ENCODE measurements around the gene COL7A1. TPM values are rescaled to one million over a fixed set of nuclear protein-coding genes. Genes with fewer than 3 reads are reported as not detected.

COL7A1 gene
- total RNA-seq, 1 experiment from 2014 or later: 16.4 TPM

DNA sequence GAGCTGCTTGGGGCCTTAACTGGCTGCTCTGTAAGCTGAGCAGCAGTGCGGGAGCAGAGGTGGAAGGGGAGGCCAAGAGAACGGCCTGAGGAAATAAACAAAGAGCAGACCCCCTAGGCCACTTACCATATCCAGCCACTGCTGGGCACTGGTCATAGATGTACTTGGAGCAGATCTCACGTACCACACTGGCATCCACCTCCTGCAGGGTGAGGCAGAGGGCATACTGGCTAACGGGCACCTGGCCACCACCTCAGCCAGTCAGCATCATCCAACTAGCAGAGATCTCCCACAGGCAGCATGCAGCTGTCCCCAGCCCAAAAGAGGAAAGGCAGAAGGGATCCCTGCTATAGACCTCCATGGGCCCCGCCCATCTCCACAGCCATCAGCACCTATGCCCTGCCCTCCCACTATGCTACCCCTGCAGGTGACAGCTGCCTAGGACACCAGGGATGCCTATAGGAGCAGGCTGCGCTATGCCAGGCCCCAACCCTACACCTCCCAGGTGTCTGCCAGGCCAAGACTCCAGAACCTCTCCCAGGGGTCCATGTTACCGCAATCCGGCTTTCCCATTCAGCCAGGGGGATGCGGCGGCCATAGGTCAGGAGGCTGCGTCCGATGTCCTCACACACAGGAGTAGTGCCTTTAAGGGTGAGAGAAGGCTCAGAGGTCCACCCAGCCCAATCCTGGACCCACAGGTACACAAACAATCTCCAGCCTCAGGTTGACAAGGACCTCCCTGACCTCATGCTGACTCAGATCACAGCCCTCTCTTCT lies 4.6 kb upstream of the COL7A1 start:
- POLR2A ChIA-PET (ENCODE audit: low non-redundant PET): no interaction called here
- Histone ChIP-seq H3K27ac (ENCODE audit: low read depth, low read length, poor library complexity, severe bottlenecking) (no peak overlapping the region), H3K4me1 (ENCODE audit: insufficient read depth, low read length, poor library complexity, severe bottlenecking) (peaks cover 24% of the 10 kb centered on the region), H3K4me3 (ENCODE audit: low read depth, low read length, poor library complexity, severe bottlenecking) (no peak overlapping the region), H3K9me3 (ENCODE audit: low read depth, low read length, poor library complexity, severe bottlenecking) (no peaks in the 10 kb centered on the region), H3K27me3 (replicated peaks; ENCODE audit: insufficient read depth, low read depth, low read length, poor library complexity) (no peaks in the 10 kb centered on the region), H3K36me3 (ENCODE audit: insufficient read depth, low read length, poor library complexity, severe bottlenecking) (peaks cover 23% of the 10 kb centered on the region)
- TF ChIP-seq, protein P1, sequence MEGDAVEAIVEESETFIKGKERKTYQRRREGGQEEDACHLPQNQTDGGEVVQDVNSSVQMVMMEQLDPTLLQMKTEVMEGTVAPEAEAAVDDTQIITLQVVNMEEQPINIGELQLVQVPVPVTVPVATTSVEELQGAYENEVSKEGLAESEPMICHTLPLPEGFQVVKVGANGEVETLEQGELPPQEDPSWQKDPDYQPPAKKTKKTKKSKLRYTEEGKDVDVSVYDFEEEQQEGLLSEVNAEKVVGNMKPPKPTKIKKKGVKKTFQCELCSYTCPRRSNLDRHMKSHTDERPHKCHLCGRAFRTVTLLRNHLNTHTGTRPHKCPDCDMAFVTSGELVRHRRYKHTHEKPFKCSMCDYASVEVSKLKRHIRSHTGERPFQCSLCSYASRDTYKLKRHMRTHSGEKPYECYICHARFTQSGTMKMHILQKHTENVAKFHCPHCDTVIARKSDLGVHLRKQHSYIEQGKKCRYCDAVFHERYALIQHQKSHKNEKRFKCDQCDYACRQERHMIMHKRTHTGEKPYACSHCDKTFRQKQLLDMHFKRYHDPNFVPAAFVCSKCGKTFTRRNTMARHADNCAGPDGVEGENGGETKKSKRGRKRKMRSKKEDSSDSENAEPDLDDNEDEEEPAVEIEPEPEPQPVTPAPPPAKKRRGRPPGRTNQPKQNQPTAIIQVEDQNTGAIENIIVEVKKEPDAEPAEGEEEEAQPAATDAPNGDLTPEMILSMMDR (conservative IDR thresholded peaks at IDR 0.05; ENCODE audit: low read depth, low read length): no peak
- TF ChIP-seq EZH2 (IDR thresholded peaks at IDR 0.05; ENCODE audit: borderline replicate concordance, low read depth, low read length, poor library complexity, severe bottlenecking): no peak
- intact Hi-C loops (cut with micrococcal nuclease; ENCODE audit: unreplicated experiment): no loop called here
- DNase-seq (ENCODE audit: low spot score): no peak
- CTCF ChIA-PET: no interaction called here
- no TSS peak for BruUV-seq (replicated peaks)

DNA sequence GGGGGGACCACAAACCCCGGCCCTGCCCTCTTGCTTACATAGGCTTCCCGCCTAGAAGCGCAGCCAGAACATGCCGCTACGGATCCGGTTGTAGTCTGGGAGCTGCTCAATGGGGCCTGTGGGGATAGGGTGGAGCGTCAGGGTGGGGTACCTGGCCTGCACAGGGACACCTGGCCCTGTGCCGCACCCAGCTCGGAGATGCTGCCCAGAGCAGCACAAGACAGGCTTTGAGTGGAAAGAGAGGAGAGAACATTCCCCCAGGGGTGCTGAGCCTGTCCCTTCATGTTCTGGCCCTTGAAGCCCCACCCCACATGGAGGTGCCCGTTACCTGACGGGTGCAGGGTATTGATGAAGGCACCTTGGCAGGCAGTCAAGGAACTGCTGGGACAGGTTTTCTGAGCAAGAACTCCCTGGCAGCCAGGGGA lies 4.0 kb upstream of the COL7A1 start:
- CTCF ChIA-PET: no interaction called here
- TF ChIP-seq EZH2 (IDR thresholded peaks at IDR 0.05; ENCODE audit: borderline replicate concordance, low read depth, low read length, poor library complexity, severe bottlenecking): no peak
- TF ChIP-seq, protein P1 (conservative IDR thresholded peaks at IDR 0.05; ENCODE audit: low read depth, low read length): no peak
- peaks cover 24% of the 10 kb centered on the region for H3K4me1 ChIP-seq (ENCODE audit: insufficient read depth, low read length, poor library complexity, severe bottlenecking)
- H3K36me3 ChIP-seq (ENCODE audit: insufficient read depth, low read length, poor library complexity, severe bottlenecking): peaks cover 17% of the 10 kb centered on the region
- H3K27ac ChIP-seq (ENCODE audit: low read depth, low read length, poor library complexity, severe bottlenecking): no peak overlapping the region
- H3K27me3 ChIP-seq (replicated peaks; ENCODE audit: insufficient read depth, low read depth, low read length, poor library complexity): no peaks in the 10 kb centered on the region
- BruUV-seq (replicated peaks): no TSS peak
- intact Hi-C loops (cut with micrococcal nuclease; ENCODE audit: unreplicated experiment): no loop called here
- H3K4me3 ChIP-seq (ENCODE audit: low read depth, low read length, poor library complexity, severe bottlenecking): no peak overlapping the region
- no peak for DNase-seq (ENCODE audit: low spot score)
- H3K9me3 ChIP-seq (ENCODE audit: low read depth, low read length, poor library complexity, severe bottlenecking): no peaks in the 10 kb centered on the region
- POLR2A ChIA-PET (ENCODE audit: low non-redundant PET): no interaction called here

DNA sequence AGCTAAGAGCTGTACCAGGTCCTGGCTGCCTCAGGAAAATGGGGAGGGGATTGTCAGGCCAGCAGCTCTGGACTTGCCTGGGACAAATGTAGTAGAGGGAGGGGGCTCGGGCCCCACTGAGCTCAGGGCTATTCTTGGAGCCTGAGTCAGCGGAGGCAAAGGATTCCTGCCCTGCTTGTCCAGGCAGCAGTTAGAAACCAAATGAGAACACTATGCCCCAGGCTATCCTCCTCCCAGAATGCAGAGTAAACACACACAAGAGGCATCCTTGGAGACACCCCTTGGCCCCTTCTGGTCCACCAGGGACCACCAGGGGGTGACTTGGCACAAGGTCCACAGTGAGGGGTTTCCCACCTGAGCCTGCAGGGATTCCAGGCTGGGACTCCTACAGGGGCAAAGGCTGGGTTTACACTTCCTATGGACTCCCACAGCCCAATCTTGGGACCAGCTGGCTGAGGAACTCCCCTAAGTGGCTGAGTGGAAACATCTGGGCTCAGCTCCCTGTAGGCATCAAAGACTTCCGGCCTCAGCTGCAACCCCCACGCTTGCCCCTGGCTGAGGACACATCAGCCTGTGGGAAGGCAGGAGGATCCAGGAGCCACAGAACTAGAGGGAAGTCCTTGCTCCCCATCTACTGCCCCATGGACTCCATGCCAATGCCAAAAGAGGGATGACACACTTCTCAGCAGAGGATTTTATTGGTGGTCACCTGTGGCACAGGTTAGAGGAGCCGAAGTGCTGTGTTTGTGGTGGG lies 3.4 kb upstream of the COL7A1 start:
- BruUV-seq (replicated peaks): no TSS peak
- ChIA-PET CTCF (no interaction called here), POLR2A (ENCODE audit: low non-redundant PET) (interaction anchor here (0.5 kb wide), 1 partner anchor 114 kb away, joined by 3 read pairs; no protein-coding TSS in a partner anchor)
- peaks cover 11% of the 10 kb centered on the region for H3K36me3 ChIP-seq (ENCODE audit: insufficient read depth, low read length, poor library complexity, severe bottlenecking)
- H3K4me3 ChIP-seq (ENCODE audit: low read depth, low read length, poor library complexity, severe bottlenecking): no peak overlapping the region
- H3K27ac ChIP-seq (ENCODE audit: low read depth, low read length, poor library complexity, severe bottlenecking): peak overlapping the region; percentile 50
- TF ChIP-seq EZH2 (IDR thresholded peaks at IDR 0.05; ENCODE audit: borderline replicate concordance, low read depth, low read length, poor library complexity, severe bottlenecking): no peak
- TF ChIP-seq, protein P1 (conservative IDR thresholded peaks at IDR 0.05; ENCODE audit: low read depth, low read length): no peak
- H3K4me1 ChIP-seq (ENCODE audit: insufficient read depth, low read length, poor library complexity, severe bottlenecking): peaks cover 24% of the 10 kb centered on the region
- H3K9me3 ChIP-seq (ENCODE audit: low read depth, low read length, poor library complexity, severe bottlenecking): no peaks in the 10 kb centered on the region
- H3K27me3 ChIP-seq (replicated peaks; ENCODE audit: insufficient read depth, low read depth, low read length, poor library complexity): no peaks in the 10 kb centered on the region
- intact Hi-C loops (cut with micrococcal nuclease; ENCODE audit: unreplicated experiment): no loop called here
- DNase-seq (ENCODE audit: low spot score): peak; percentile 61

Data from A673 (cell line).